NOMO-1 (cell line): ENCODE results near the gene EIF1B.

Experiments used
- DNase-seq, 2 experiments: peaks; one replicate each; lab custom pipeline; 2025; ENCODE audit not compliant: unreplicated experiment in 2 of 2; lab: John Stamatoyannopoulos, UW

EIF1B gene

DNA sequence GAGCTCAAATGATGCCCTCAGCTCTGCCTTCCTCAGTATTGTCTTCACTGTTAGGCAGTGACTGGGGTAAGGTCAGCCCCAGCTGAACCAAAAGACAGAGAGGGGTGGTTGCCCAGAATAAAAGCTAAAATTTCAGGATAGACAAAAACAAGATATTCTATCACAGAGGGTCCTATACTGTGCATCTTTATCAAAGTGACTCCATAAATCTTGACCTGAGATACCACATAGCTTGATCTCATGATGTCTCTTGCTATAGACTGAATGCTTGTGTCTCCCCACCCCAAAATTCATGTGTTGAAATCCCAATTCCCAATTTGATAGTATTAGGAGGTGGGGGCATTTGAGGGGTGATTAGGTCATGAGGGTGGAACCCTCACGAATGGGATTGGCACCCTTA is 30.4 kb downstream of the EIF1B start:
- no peak for DNase-seq

DNA sequence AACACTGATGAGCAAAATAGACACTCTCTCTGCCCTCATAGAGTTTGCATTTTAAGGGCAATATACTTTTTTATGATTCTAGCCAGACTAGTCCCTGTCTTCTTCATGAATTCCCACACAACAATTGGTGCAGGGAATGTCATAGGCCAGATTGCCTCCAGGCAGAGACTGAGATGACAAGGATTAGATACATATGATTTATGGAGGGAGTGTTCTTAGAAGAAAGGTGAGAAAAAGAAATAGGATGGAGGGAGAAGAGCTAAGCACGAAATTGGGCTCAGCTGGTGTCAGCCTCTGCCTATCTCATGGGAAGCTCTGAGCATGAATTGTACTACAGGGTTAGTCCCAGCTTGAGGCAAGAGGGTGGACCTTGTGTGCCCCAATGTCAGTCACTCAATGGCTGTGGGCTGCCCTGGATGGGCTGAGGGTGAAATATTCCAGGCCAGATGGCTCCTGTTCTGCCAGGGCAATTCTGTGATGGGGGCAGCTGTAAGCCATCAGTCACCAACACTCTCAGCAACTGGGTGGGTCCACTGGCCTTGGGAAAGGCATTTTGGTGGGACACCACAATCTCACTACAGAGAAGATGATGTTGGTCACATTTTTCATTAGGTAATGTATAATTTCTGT is 31.1 kb downstream of the EIF1B start:
- DNase-seq, result no peak

DNA sequence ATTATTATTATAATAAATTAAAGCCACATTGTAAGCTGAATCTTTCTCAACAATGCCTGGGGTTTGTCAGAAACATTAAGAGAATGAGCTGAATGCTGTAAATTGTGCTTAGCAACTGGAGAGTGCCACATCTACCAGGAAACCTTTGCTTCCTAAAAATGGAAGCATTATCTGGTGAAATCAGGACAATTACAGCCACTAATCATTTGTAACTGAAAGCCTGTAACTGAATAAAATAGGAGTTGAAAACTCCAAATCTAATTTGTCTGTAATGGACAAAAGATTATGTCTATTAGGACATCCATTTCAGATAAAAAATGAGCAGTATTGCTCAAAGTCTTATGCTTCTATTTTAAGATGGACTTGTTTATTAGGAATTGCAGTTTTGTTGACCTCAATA is 32.2 kb downstream of the EIF1B start:
- no peak for DNase-seq

GRCh38 chr3:40350529-40350928 is 41.0 kb downstream of the EIF1B start:
- DNase-seq, result no peak

- DNase-seq, result no peak
Observed at GRCh38 chr3:40355410-40355809, 45.9 kb downstream of the EIF1B start.

DNA sequence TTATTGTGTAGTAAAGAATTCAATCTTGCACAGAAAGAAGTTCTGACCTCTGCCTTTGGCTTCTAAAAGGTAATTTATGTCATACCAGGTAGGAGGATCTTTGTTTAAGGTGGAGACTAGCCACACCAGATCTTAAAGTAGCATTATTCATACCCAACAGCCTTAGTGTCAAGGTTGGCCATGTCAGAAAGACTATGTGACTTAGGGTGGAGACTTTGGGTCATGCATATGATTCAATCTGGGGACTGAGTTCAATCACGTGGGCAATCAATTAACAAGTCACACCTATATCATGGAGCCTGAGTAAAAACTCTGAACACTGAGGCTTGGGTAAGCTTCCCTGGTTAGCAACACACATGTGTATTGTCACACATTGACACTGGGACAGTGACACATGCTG is 48.9 kb downstream of the EIF1B start:
- no peak for DNase-seq
